Ecto neural progenitor cell (in vitro differentiated cells): ENCODE results near the gene KCTD2.
A peak's percentile ranks its signal among the peaks of the same experiment; 100 is the strongest.
"Not testable (repeated sequence)": the region's sequence is repeated elsewhere in the genome, so short reads cannot be mapped to it uniquely, and the experiment has no call there.

Source experiments
- DNase-seq: peaks from one replicate; pipeline ENCODE4 v3.0.0-alpha.2; 2018; ENCODE audit warnings: low spot score

KCTD2 gene

GRCh38 chr17:75020331-75021110 is 26.5 kb upstream of the KCTD2 start:
- no peak for DNase-seq

GRCh38 chr17:75024686-75025397 is 22.2 kb upstream of the KCTD2 start:
- no peak for DNase-seq

GRCh38 chr17:75025398-75025734 is 21.7 kb upstream of the KCTD2 start:
- DNase-seq = not testable (repeated sequence)

GRCh38 chr17:75026650-75027049 is 20.4 kb upstream of the KCTD2 start:
- not testable (repeated sequence) for DNase-seq

- no peak for DNase-seq
Measured at GRCh38 chr17:75030161-75030560, 16.9 kb upstream of the KCTD2 start.

GRCh38 chr17:75031972-75032719 is 14.9 kb upstream of the KCTD2 start:
- peak; percentile 62 for DNase-seq

- DNase-seq = no peak
Measured at GRCh38 chr17:75032720-75033280, 14.2 kb upstream of the KCTD2 start.

GRCh38 chr17:75033346-75034235 is 13.4 kb upstream of the KCTD2 start:
- peak; percentile 100 for DNase-seq

GRCh38 chr17:75034236-75034908 is 12.7 kb upstream of the KCTD2 start:
- DNase-seq = peak; percentile 98

GRCh38 chr17:75036643-75037268 is 10.3 kb upstream of the KCTD2 start:
- DNase-seq = no peak

GRCh38 chr17:75039238-75039637 is 7.8 kb upstream of the KCTD2 start:
- DNase-seq = no peak

GRCh38 chr17:75041656-75042280 is 5.3 kb upstream of the KCTD2 start:
- DNase-seq = no peak

GRCh38 chr17:75043789-75044188 is 3.2 kb upstream of the KCTD2 start:
- not testable (repeated sequence) for DNase-seq

- no peak for DNase-seq
Measured at GRCh38 chr17:75044716-75045115, 2.3 kb upstream of the KCTD2 start.

GRCh38 chr17:75045946-75046406 is 1.0 kb upstream of the KCTD2 start:
- DNase-seq = not testable (repeated sequence)

GRCh38 chr17:75047398-75048098 is 523 bp downstream of the KCTD2 start:
- peak; percentile 78 for DNase-seq

GRCh38 chr17:75048249-75048878 is 1.3 kb downstream of the KCTD2 start:
- DNase-seq = no peak

GRCh38 chr17:75049057-75049456 is 2.0 kb downstream of the KCTD2 start:
- no peak for DNase-seq

- DNase-seq = no peak
Measured at GRCh38 chr17:75049706-75050105, 2.7 kb downstream of the KCTD2 start.
